ENCODE data around the gene FTSJ3.

Gene FTSJ3

GRCh38 chr17:63772801-63773271 lies 54.6 kb downstream of the FTSJ3 start:
- peak overlapping the region; percentile 84 to 99 (median 97) for H3K4me3 ChIP-seq (ENCODE audit: control insufficient read depth in 1 of 7, extremely low read depth in 1 of 7, insufficient read depth in 4 of 7, low read depth in 2 of 7, low read length in 6 of 7)
- H3K4me1 ChIP-seq (ENCODE audit: control extremely low read depth in 1 of 4, control insufficient read depth in 4 of 4, insufficient read depth in 4 of 4, low read length in 3 of 4) = peaks cover 21 to 36% (median 25%) of the 10 kb centered on the region in 4 experiments
- peaks cover 0 to 12% (median 6%) of the 10 kb centered on the region in 4 experiments for H3K36me3 ChIP-seq (ENCODE audit: control insufficient read depth in 4 of 4, insufficient read depth in 4 of 4, low read length in 3 of 4)
- peak overlapping the region; percentile 96 to 98 for H3K27ac ChIP-seq (ENCODE audit: insufficient read depth in 1 of 2, low read depth in 1 of 2, low read length in 2 of 2, poor library complexity in 1 of 2, severe bottlenecking in 2 of 2)
- ChIA-PET POLR2A (interaction anchor here (1.3 to 2.7 kb wide), 6 partner anchors 9 to 75 kb away, joined by 5 to 16 read pairs (median 8); partner anchors contain the start of gene LIMD2), CTCF (interaction anchor here (0.7 to 2.8 kb wide), 4 partner anchors 9 to 18 kb away, joined by 3 to 13 read pairs (median 4); no protein-coding TSS in a partner anchor)
- H3K9me3 ChIP-seq (ENCODE audit: control extremely low read depth in 1 of 5, control insufficient read depth in 4 of 5, insufficient read depth in 2 of 5, low read depth in 1 of 5, low read length in 4 of 5) = no peaks in the 10 kb centered on the region
- 8% methylated on average over 4 of the region's 7 CpGs for WGBS (ENCODE audit: insufficient coverage)
- no peaks in the 10 kb centered on the region for H3K27me3 ChIP-seq (replicated peaks in 2 of 5; ENCODE audit: control insufficient read depth in 4 of 5, insufficient read depth in 5 of 5, low read length in 4 of 5)
- peak; percentile 25 to 47 (median 35) for DNase-seq
